COLO668 (cell line): ENCODE measurements around the gene LAMA2.

Source experiments
- DNase-seq: peaks from one replicate; lab custom pipeline; 2025; ENCODE audit not compliant: unreplicated experiment; lab: John Stamatoyannopoulos, UW

The LAMA2 gene

GRCh38 chr6:128882991-128883611, at the start of gene LAMA2:
Gene LAMA2, plus strand, starts transcription at chr6:128883138. Its CDS starts 108 bp downstream, at chr6:128883246.
- DNase-seq = no peak

- no peak for DNase-seq
These were observed 46.2 kb upstream of the LAMA2 start for GRCh38 chr6:128836761-128837160.

- no peak for DNase-seq
These were observed 41.4 kb upstream of the LAMA2 start for GRCh38 chr6:128841518-128841917.

- no peak for DNase-seq
These were observed 38.3 kb upstream of the LAMA2 start for GRCh38 chr6:128844598-128844997.

- no peak for DNase-seq
These were observed 35.3 kb upstream of the LAMA2 start for GRCh38 chr6:128847431-128848210.

GRCh38 chr6:128848212-128848935, 34.6 kb upstream of the LAMA2 start:
- DNase-seq = no peak

- DNase-seq = no peak
These were observed 27.3 kb upstream of the LAMA2 start for GRCh38 chr6:128855581-128856085.

- DNase-seq = no peak
These were observed 25.1 kb upstream of the LAMA2 start for GRCh38 chr6:128857806-128858205.

GRCh38 chr6:128860782-128861181, 22.2 kb upstream of the LAMA2 start:
- DNase-seq = no peak

- DNase-seq = no peak
These were observed 19.0 kb upstream of the LAMA2 start for GRCh38 chr6:128863983-128864382.

- DNase-seq = no peak
These were observed 12.2 kb upstream of the LAMA2 start for GRCh38 chr6:128870746-128871145.

- DNase-seq = no peak
These were observed 8.1 kb upstream of the LAMA2 start for GRCh38 chr6:128874863-128875262.

GRCh38 chr6:128882560-128882959, 378 bp upstream of the LAMA2 start:
- no peak for DNase-seq

- DNase-seq = no peak
These were observed 968 bp downstream of the LAMA2 start for GRCh38 chr6:128883906-128884305.

- DNase-seq = no peak
These were observed 2.4 kb downstream of the LAMA2 start for GRCh38 chr6:128885381-128885780.

GRCh38 chr6:128886706-128887105, 3.8 kb downstream of the LAMA2 start:
- DNase-seq = no peak

- DNase-seq = no peak
These were observed 5.7 kb downstream of the LAMA2 start for GRCh38 chr6:128888444-128889175.

GRCh38 chr6:128889870-128890269, 6.9 kb downstream of the LAMA2 start:
- DNase-seq = no peak

- DNase-seq = no peak
These were observed 9.1 kb downstream of the LAMA2 start for GRCh38 chr6:128892079-128892478.

GRCh38 chr6:128899341-128900050, 16.6 kb downstream of the LAMA2 start:
- no peak for DNase-seq
